Measurements from ENCODE around the gene NTPCR.

DNA sequence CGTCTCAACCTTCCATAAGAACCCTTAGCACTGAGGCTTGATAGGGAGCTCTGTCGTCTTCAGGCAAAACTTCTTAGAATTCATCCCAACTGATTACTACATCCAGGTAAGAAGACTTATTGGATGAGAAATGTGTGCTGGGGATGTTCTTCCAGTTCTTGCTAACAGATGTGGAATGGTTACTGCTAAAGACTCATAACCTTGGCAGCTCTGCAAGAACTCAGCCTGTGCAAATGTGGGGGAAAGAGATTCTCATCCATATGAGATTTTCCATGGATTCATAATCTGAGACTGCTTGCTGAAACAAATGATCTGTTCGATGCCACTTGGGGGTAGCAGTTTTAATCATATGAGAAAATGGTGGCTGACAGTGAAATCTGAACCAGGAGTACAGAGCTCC is 48.2 kb downstream of the NTPCR start:
- TF ChIP-seq, protein P1, sequence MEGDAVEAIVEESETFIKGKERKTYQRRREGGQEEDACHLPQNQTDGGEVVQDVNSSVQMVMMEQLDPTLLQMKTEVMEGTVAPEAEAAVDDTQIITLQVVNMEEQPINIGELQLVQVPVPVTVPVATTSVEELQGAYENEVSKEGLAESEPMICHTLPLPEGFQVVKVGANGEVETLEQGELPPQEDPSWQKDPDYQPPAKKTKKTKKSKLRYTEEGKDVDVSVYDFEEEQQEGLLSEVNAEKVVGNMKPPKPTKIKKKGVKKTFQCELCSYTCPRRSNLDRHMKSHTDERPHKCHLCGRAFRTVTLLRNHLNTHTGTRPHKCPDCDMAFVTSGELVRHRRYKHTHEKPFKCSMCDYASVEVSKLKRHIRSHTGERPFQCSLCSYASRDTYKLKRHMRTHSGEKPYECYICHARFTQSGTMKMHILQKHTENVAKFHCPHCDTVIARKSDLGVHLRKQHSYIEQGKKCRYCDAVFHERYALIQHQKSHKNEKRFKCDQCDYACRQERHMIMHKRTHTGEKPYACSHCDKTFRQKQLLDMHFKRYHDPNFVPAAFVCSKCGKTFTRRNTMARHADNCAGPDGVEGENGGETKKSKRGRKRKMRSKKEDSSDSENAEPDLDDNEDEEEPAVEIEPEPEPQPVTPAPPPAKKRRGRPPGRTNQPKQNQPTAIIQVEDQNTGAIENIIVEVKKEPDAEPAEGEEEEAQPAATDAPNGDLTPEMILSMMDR (tag by site-specific recombination; IDR thresholded peaks at IDR 0.05): no peak
- no peak for TF ChIP-seq ZNF658 (tag by site-specific recombination; IDR thresholded peaks at IDR 0.05)
- TF ChIP-seq ZEB2 (tag by site-specific recombination; IDR thresholded peaks at IDR 0.05): no peak
- TF ChIP-seq KLF9 (tag by site-specific recombination; IDR thresholded peaks at IDR 0.05; ENCODE audit: low read depth): no peak
- TF ChIP-seq, protein P2, sequence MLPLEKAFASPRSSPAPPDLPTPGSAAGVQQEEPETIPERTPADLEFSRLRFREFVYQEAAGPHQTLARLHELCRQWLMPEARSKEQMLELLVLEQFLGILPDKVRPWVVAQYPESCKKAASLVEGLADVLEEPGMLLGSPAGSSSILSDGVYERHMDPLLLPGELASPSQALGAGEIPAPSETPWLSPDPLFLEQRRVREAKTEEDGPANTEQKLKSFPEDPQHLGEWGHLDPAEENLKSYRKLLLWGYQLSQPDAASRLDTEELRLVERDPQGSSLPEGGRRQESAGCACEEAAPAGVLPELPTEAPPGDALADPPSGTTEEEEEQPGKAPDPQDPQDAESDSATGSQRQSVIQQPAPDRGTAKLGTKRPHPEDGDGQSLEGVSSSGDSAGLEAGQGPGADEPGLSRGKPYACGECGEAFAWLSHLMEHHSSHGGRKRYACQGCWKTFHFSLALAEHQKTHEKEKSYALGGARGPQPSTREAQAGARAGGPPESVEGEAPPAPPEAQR (tag by site-specific recombination; IDR thresholded peaks at IDR 0.05): no peak
- TF ChIP-seq ZNF404 (tag by site-specific recombination; IDR thresholded peaks at IDR 0.05): no peak
- no peak for TF ChIP-seq ZNF629 (tag by site-specific recombination; IDR thresholded peaks at IDR 0.05)
- TF ChIP-seq, protein P3, sequence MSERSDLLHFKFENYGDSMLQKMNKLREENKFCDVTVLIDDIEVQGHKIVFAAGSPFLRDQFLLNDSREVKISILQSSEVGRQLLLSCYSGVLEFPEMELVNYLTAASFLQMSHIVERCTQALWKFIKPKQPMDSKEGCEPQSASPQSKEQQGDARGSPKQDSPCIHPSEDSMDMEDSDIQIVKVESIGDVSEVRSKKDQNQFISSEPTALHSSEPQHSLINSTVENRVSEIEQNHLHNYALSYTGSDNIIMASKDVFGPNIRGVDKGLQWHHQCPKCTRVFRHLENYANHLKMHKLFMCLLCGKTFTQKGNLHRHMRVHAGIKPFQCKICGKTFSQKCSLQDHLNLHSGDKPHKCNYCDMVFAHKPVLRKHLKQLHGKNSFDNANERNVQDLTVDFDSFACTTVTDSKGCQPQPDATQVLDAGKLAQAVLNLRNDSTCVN (tag by site-specific recombination; optimal IDR thresholded peaks at IDR 0.05): no peak
- TF ChIP-seq, protein P4, sequence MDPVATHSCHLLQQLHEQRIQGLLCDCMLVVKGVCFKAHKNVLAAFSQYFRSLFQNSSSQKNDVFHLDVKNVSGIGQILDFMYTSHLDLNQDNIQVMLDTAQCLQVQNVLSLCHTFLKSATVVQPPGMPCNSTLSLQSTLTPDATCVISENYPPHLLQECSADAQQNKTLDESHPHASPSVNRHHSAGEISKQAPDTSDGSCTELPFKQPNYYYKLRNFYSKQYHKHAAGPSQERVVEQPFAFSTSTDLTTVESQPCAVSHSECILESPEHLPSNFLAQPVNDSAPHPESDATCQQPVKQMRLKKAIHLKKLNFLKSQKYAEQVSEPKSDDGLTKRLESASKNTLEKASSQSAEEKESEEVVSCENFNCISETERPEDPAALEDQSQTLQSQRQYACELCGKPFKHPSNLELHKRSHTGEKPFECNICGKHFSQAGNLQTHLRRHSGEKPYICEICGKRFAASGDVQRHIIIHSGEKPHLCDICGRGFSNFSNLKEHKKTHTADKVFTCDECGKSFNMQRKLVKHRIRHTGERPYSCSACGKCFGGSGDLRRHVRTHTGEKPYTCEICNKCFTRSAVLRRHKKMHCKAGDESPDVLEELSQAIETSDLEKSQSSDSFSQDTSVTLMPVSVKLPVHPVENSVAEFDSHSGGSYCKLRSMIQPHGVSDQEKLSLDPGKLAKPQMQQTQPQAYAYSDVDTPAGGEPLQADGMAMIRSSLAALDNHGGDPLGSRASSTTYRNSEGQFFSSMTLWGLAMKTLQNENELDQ (tag by site-specific recombination; IDR thresholded peaks at IDR 0.05; ENCODE audit: low read depth): no peak
- TF ChIP-seq ZNF184 (tag by site-specific recombination; IDR thresholded peaks at IDR 0.05): no peak
- TF ChIP-seq ZNF175 (tag by site-specific recombination; IDR thresholded peaks at IDR 0.05): no peak
- TF ChIP-seq ZNF292 (tag by site-specific recombination; IDR thresholded peaks at IDR 0.05; ENCODE audit: borderline replicate concordance, low read depth): no peak

Data from HEK293 (cell line).